ENCODE data around the gene CPXM2. TPM values are rescaled to one million over a fixed set of nuclear protein-coding genes. Genes with fewer than 3 reads are reported as not detected.

Gene CPXM2
- total RNA-seq, 2 donors from 2014 or later: not detected

GRCh38 chr10:123703195-123703790, 188.3 kb downstream of the CPXM2 start:
- ATAC-seq (replicated peaks): no peak
- Mint-ChIP-seq H3K4me1 (no peaks in the 10 kb centered on the region), H3K27ac (no peak overlapping the region)

More at GRCh38 chr10:123703195-123703790, 188.3 kb downstream of the CPXM2 start:
- Mint-ChIP-seq H3K36me3 (ENCODE audit: low read depth) (no peaks in the 10 kb centered on the region), H3K9me3 (no peaks in the 10 kb centered on the region), H3K4me3 (no peak overlapping the region), H3K27me3 (peaks cover 11% of the 10 kb centered on the region)

Other genes starting within 250 kb of the CPXM2 start
- not detected for gene GPR26, start 225.5 kb downstream of the CPXM2 start, total RNA-seq
- 10 to 100 TPM in 1 of 2 donors, under 1 TPM in 1; 0.56 to 10.9 TPM for gene CHST15, start 201.8 kb upstream of the CPXM2 start, total RNA-seq

Measured in activated T-helper 17 cell treated with anti-CD3 and anti-CD28 coated beads, Interleukin-2, amount 50 U/mL, for 72 hours (primary cell).